ENCODE measurements around the gene EXTL1. TPM values are rescaled to one million over a fixed set of nuclear protein-coding genes. Genes with fewer than 3 reads are reported as not detected.

EXTL1 gene
- total and polyA plus RNA-seq, 12 donors: 0.91 to 17.0 (median 7.0) TPM

DNA sequence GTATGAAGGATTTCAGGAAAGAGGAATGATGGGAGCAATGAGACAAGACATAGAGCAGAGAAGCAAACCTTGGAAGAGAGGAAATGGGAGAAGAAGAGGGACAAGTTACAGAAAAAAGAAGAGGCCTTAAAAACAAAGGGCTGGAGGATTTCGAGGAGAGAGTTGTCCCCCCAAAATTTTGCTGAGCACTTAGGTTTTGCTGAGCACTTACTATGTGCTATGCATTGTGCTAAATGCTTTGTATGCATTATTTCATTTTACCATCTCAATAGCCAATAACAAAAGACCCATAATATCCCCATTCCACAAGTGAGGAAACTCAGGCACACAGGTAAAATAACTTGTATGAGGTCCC, 48.3 kb downstream of the EXTL1 start:
- Histone ChIP-seq H3K9me3 (no peaks in the 10 kb centered on the region), H3K4me3 (no peak overlapping the region), H3K4me1 (peaks cover 0 to 14% (median 4%) of the 10 kb centered on the region in 9 donors), H3K27ac (no peak overlapping the region), H3K36me3 (peaks cover 0 to 14% (median 0%) of the 10 kb centered on the region in 9 donors), H3K27me3 (peaks cover 0 to 20% (median 10%) of the 10 kb centered on the region in 7 donors)
- intact Hi-C loops (cut with DNase I): no loop called here
- DNase-seq (no peak), ATAC-seq (no peak)
- TF ChIP-seq, protein P1, sequence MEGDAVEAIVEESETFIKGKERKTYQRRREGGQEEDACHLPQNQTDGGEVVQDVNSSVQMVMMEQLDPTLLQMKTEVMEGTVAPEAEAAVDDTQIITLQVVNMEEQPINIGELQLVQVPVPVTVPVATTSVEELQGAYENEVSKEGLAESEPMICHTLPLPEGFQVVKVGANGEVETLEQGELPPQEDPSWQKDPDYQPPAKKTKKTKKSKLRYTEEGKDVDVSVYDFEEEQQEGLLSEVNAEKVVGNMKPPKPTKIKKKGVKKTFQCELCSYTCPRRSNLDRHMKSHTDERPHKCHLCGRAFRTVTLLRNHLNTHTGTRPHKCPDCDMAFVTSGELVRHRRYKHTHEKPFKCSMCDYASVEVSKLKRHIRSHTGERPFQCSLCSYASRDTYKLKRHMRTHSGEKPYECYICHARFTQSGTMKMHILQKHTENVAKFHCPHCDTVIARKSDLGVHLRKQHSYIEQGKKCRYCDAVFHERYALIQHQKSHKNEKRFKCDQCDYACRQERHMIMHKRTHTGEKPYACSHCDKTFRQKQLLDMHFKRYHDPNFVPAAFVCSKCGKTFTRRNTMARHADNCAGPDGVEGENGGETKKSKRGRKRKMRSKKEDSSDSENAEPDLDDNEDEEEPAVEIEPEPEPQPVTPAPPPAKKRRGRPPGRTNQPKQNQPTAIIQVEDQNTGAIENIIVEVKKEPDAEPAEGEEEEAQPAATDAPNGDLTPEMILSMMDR (IDR thresholded peaks at IDR 0.05): no peak
- 83 to 87% methylated on average over 1 of the region's 1 CpG for WGBS, 2 donors

DNA sequence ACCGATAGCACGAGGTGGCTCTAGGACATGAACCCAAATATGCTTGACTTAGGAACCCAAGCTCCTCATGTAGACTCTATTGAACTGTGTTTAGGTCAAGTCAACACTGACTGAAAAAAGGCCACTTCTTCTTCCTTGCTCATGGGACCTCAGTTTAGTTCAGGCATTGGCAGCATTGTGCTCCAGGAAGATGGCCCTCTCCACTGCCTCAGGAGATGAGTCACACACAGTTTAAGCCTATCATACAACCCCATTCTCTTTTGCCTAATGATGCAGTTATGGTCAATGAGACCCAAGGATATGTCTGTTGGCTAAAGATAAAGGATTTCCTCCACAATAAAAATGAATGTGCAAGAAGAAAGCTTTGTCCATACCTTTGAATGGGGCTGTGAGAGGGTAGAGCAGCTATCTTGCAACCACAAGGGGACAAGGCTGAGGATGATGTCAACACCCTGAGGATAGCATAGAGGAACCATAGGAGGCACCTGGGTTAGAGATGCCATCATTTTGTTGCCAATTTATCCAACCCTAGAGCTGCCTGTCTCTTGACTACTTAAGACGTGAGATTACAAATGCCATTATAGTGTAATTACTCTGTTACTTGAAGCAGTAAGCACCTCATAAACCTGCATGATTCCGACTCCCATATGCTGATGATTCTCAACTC, 48.9 kb downstream of the EXTL1 start:
- H3K4me1 ChIP-seq: peaks cover 0 to 20% (median 7%) of the 10 kb centered on the region in 9 donors
- DNase-seq: no peak
- no peaks in the 10 kb centered on the region for H3K9me3 ChIP-seq
- H3K27me3 ChIP-seq: peaks cover 0 to 20% (median 10%) of the 10 kb centered on the region in 7 donors
- 90 to 92% methylated on average over 4 of the region's 4 CpGs for WGBS, 2 donors
- no peak for ATAC-seq
- H3K27ac ChIP-seq: no peak overlapping the region
- H3K36me3 ChIP-seq: peaks cover 0 to 11% (median 0%) of the 10 kb centered on the region in 9 donors
- H3K4me3 ChIP-seq: no peak overlapping the region
- intact Hi-C loops (cut with DNase I): no loop called here
- TF ChIP-seq, protein P1 (IDR thresholded peaks at IDR 0.05): no peak

DNA sequence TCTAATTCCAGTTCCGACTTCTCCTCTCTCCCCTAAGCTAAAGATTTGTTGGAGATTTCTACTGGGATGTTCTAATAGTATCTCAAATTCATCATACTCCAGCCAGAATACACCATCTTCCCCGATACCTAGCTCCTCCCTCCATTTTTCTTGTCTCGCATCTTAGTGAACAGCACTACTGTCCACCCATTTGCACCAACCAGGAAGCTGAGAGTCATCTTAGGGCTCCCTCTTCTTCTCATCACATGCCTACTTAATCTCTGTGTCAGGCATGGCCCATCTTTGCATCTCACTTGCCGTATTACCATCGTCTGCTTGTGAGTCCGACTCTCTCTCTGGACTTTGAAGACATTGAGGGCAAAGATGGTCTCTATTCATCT, 49.4 kb downstream of the EXTL1 start:
- ATAC-seq: no peak
- Histone ChIP-seq H3K27ac (no peak overlapping the region), H3K36me3 (peaks cover 0 to 6% (median 0%) of the 10 kb centered on the region in 9 donors), H3K27me3 (peaks cover 0 to 20% (median 10%) of the 10 kb centered on the region in 7 donors), H3K9me3 (no peaks in the 10 kb centered on the region), H3K4me3 (no peak overlapping the region), H3K4me1 (peaks cover 0 to 23% (median 12%) of the 10 kb centered on the region in 9 donors)
- no peak for DNase-seq
- intact Hi-C loops (cut with DNase I): no loop called here
- 89 to 94% methylated on average over 6 of the region's 6 CpGs for WGBS, 2 donors
- TF ChIP-seq, protein P1 (IDR thresholded peaks at IDR 0.05): no peak

DNA sequence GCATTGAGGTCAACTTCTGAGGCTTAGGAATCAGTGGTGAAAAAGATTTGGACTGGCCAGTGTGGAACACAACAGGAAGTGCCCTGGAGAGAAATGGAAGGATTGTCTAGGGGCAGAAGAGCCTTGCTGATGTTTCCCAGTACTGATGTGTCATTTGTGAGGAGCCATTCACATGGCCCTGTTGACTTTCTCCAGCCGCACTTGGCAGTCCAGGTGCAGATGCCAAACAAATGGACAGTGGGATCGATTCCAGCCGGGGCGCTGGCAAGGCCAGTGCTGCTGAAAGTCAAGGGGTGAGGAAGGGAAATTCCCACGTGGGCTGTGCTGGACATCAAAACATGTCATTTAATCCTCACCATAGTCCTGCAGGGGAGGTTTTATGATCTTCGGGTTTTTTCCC, 50.7 kb downstream of the EXTL1 start:
- H3K27ac ChIP-seq: peak overlapping the region; percentile 7 to 67 (median 52)
- 25 to 38% methylated on average over 6 of the region's 6 CpGs for WGBS, 2 donors
- H3K27me3 ChIP-seq: peaks cover 0 to 16% (median 10%) of the 10 kb centered on the region in 7 donors
- TF ChIP-seq, protein P1 (IDR thresholded peaks at IDR 0.05): no peak
- peak; percentile 58 to 61 for DNase-seq
- H3K36me3 ChIP-seq: no peaks in the 10 kb centered on the region
- peak in 7 of 8 donors; percentile 44 to 66 (median 56) for ATAC-seq
- intact Hi-C loops (cut with DNase I): no loop called here
- no peak overlapping the region for H3K4me3 ChIP-seq
- peaks cover 0 to 26% (median 17%) of the 10 kb centered on the region in 9 donors for H3K4me1 ChIP-seq
- no peaks in the 10 kb centered on the region for H3K9me3 ChIP-seq

All from heart right ventricle (tissue), 16 donors.